ENCODE data around the gene HYAL3.

The HYAL3 gene

GRCh38 chr3:50298836-50299637, at the start of gene HYAL3, which contains the start of gene NAA80:
HYAL3 (minus strand) TSS chr3:50299405; CDS start chr3:50295602, 3,803 bp downstream.
NAA80 (minus strand) TSS chr3:50299405; CDS start chr3:50297463, 1,942 bp downstream.
- peak; percentile 86 for DNase-seq

- no peak for DNase-seq
Measured at GRCh38 chr3:50347187-50347813, 48.1 kb upstream of the HYAL3 start.

GRCh38 chr3:50345586-50346234, 46.5 kb upstream of the HYAL3 start, which contains the start of gene ZMYND10:
ZMYND10 (minus strand) TSS chr3:50345732; CDS start chr3:50345579, 153 bp downstream.
- no peak for DNase-seq

GRCh38 chr3:50345008-50345407, 45.8 kb upstream of the HYAL3 start:
- no peak for DNase-seq

- DNase-seq = no peak
Measured at GRCh38 chr3:50342813-50343633, 43.8 kb upstream of the HYAL3 start.

- no peak for DNase-seq
Measured at GRCh38 chr3:50341996-50342650, 42.9 kb upstream of the HYAL3 start.

GRCh38 chr3:50341537-50341936, 42.3 kb upstream of the HYAL3 start:
- no peak for DNase-seq

- DNase-seq = no peak
Measured at GRCh38 chr3:50340448-50341329, 41.5 kb upstream of the HYAL3 start, which contains the start of gene RASSF1. RASSF1 (minus strand) TSS chr3:50340836; CDS start chr3:50340805, 31 bp downstream.

- no peak for DNase-seq
Measured at GRCh38 chr3:50340147-50340447, 40.9 kb upstream of the HYAL3 start.

- no peak for DNase-seq
Measured at GRCh38 chr3:50339485-50340146, 40.4 kb upstream of the HYAL3 start.

GRCh38 chr3:50338965-50339364, 39.8 kb upstream of the HYAL3 start:
- no peak for DNase-seq

- DNase-seq = peak; percentile 61
Measured at GRCh38 chr3:50337175-50337861, 38.1 kb upstream of the HYAL3 start.

GRCh38 chr3:50336452-50337174, 37.4 kb upstream of the HYAL3 start:
- DNase-seq = no peak

GRCh38 chr3:50334339-50335075, 35.3 kb upstream of the HYAL3 start:
- no peak for DNase-seq

- DNase-seq = no peak
Measured at GRCh38 chr3:50333744-50334328, 34.6 kb upstream of the HYAL3 start.

GRCh38 chr3:50331364-50331907, 32.2 kb upstream of the HYAL3 start:
- no peak for DNase-seq

- DNase-seq = no peak
Measured at GRCh38 chr3:50330330-50330729, 31.1 kb upstream of the HYAL3 start.

All from NCI-H1694 (cell line).